Panc1 (cell line): ENCODE data around the gene C19orf25. TPM values are rescaled to one million over a fixed set of nuclear protein-coding genes. Genes with fewer than 3 reads are reported as not detected.
A peak's percentile ranks its signal among the peaks of the same experiment; 100 is the strongest.
"Not testable (repeated sequence)": the region's sequence is repeated elsewhere in the genome, so short reads cannot be mapped to it uniquely, and the experiment has no call there.

ENCODE experiments used
- ATAC-seq: fragments of 200-7000 bp; cut with Tn5 transposase; 2 replicates; pipeline ENCODE4 v1.9.1; 2020; ENCODE audit warnings: mild to moderate bottlenecking, moderate library complexity
- BruUV-seq: library from RNA; stranded (reverse); fragments of 400-500 nt; replicated peaks from 2 replicates; lab custom pipeline; 2021; lab: Mats Ljungman, UMichigan
- CTCF ChIA-PET: fragments of 300-600 bp; sonication (Branson Sonifier 250); formaldehyde crosslinking; loops from one replicate; lab custom pipeline; 2022; ENCODE audit warnings: antibody characterized with exemption; lab: Charles Lee
- POLR2A ChIA-PET: fragments of 300-600 bp; sonication (Branson Sonifier 250); formaldehyde crosslinking; loops from one replicate; lab custom pipeline; 2022; ENCODE audit warnings: antibody characterized with exemption; lab: Charles Lee
- DNase-seq: peaks from one replicate; pipeline ENCODE4 v3.0.0-alpha.2; 2010; ENCODE audit warnings: low read depth, low spot score
- H3K27ac ChIP-seq: 2 replicates; pipeline ENCODE4 v1.5.1; 2011; ENCODE audit warnings: mild to moderate bottlenecking, low read length, inconsistent platforms
- H3K27me3 ChIP-seq: fragments of 200-500 bp; sonication (Bioruptor generic); 2 replicates; pipeline ENCODE4 v1.6.0; 2014; ENCODE audit warnings: low read length, inconsistent platforms; ENCODE audit not compliant: control insufficient read depth, insufficient read depth
- H3K36me3 ChIP-seq: fragments of 200-500 bp; sonication (Bioruptor generic); 2 replicates; pipeline ENCODE4 v1.5.1; 2014; ENCODE audit warnings: inconsistent platforms, mild to moderate bottlenecking, low read length, moderate library complexity; ENCODE audit not compliant: control insufficient read depth, insufficient read depth
- H3K4me1 ChIP-seq: 2 replicates; pipeline ENCODE4 v1.5.1; 2011; ENCODE audit warnings: inconsistent platforms, mild to moderate bottlenecking, low read length, moderate library complexity; ENCODE audit not compliant: control insufficient read depth, insufficient read depth
- H3K4me3 ChIP-seq, 2 experiments: 2 replicates each; pipeline ENCODE4 v1.5.1; 2011 to 2012; ENCODE audit warnings: low read depth in 2 of 2, low read length in 2 of 2, mild to moderate bottlenecking in 2 of 2, inconsistent platforms in 1 of 2, moderate library complexity in 1 of 2
- H3K9me3 ChIP-seq: fragments of 200-500 bp; sonication (Bioruptor generic); 2 replicates; pipeline ENCODE4 v1.5.1; 2014; ENCODE audit warnings: low read depth, mild to moderate bottlenecking, inconsistent platforms, low read length, moderate library complexity; ENCODE audit not compliant: control insufficient read depth, insufficient read depth
- CTCF ChIP-seq: fragments of 450-650 bp; IDR thresholded peaks from 2 replicates; pipeline ENCODE4 v1.5.1; 2017; ENCODE audit warnings: mild to moderate bottlenecking
- POLR2AphosphoS5 ChIP-seq: IDR thresholded peaks from 2 replicates; pipeline ENCODE4 v1.6.1; 2012; ENCODE audit warnings: mild to moderate bottlenecking, low read depth, low read length, moderate library complexity
- REST ChIP-seq, 2 experiments: IDR thresholded peaks; 2 replicates each; pipeline ENCODE4 v1.6.1; 2011 to 2012; ENCODE audit warnings: low read depth in 2 of 2, control low read depth in 1 of 2, low read length in 1 of 2, mild to moderate bottlenecking in 1 of 2, moderate library complexity in 1 of 2; ENCODE audit not compliant: insufficient read depth in 1 of 2
- SIN3A ChIP-seq: IDR thresholded peaks from 2 replicates; pipeline ENCODE4 v1.6.1; 2012; ENCODE audit warnings: low read depth, mild to moderate bottlenecking, low read length, moderate library complexity, borderline replicate concordance; ENCODE audit not compliant: insufficient read depth
- TCF7L2 ChIP-seq: IDR thresholded peaks from 2 replicates; pipeline ENCODE4 v1.6.1; 2011; ENCODE audit warnings: mild to moderate bottlenecking, low read depth, low read length, inconsistent platforms
- in situ Hi-C: cut with HindIII; loops from 2 replicates; pipeline ENCODE4 v1.10.0; 2016; ENCODE audit warnings: low sequenced_read_pairs, low pct_unique_long_range_greater_than_20kb
- intact Hi-C: fragments of 100-400 bp; cut with micrococcal nuclease; formaldehyde crosslinking; loops from one replicate; pipeline ENCODE4 v1.10.0; 2022; ENCODE audit not compliant: unreplicated experiment
- total RNA-seq: library from RNA; stranded (reverse); gene quantifications from one replicate; pipeline ENCODE4 v1.2.1, GENCODE V29; 2021; ENCODE audit not compliant: unreplicated experiment

C19orf25 gene
- total RNA-seq, 1 experiment from 2014 or later: 34.7 TPM

- H3K4me3 ChIP-seq: no peak overlapping the region
- no peak for TF ChIP-seq REST (IDR thresholded peaks at IDR 0.05; ENCODE audit: insufficient read depth in 1 of 2, low read depth in 2 of 2, low read length in 1 of 2)
- TF ChIP-seq CTCF: no peak
- TF ChIP-seq POLR2AphosphoS5: no peak
- no peak for TF ChIP-seq TCF7L2
- TF ChIP-seq SIN3A: no peak
- H3K27ac ChIP-seq: no peak overlapping the region
- DNase-seq (no peak), ATAC-seq (peak; percentile 36; the same call in 1 of the 2 replicates)
- ChIA-PET CTCF (interaction anchor here (0.7 kb wide), 1 partner anchor 20 kb away, joined by 6 read pairs; no protein-coding TSS in a partner anchor), POLR2A (interaction anchor here (0.6 kb wide), 1 partner anchor 158 kb away, joined by 6 read pairs; no protein-coding TSS in a partner anchor)
- no peaks in the 10 kb centered on the region; the same call in 1 of the 2 replicates for H3K27me3 ChIP-seq
- in situ Hi-C loops (no loop called here), intact Hi-C loops (no loop called here)
- no peaks in the 10 kb centered on the region for H3K9me3 ChIP-seq
- BruUV-seq: no TSS peak
- no peaks in the 10 kb centered on the region for H3K36me3 ChIP-seq
- H3K4me1 ChIP-seq: no peaks in the 10 kb centered on the region
Observed at GRCh38 chr19:1521636-1522035, 42.6 kb upstream of the C19orf25 start.

GRCh38 chr19:1520203-1520780 lies 41.3 kb upstream of the C19orf25 start:
- H3K36me3 ChIP-seq: no peaks in the 10 kb centered on the region
- intact Hi-C loops: no loop called here
- H3K27ac ChIP-seq: no peak overlapping the region
- BruUV-seq: no TSS peak
- TF ChIP-seq CTCF: no peak
- TF ChIP-seq SIN3A: no peak
- TF ChIP-seq POLR2AphosphoS5: no peak
- no peak for TF ChIP-seq REST (IDR thresholded peaks at IDR 0.05; ENCODE audit: insufficient read depth in 1 of 2, low read depth in 2 of 2, low read length in 1 of 2)
- TF ChIP-seq TCF7L2: no peak
- no peak for DNase-seq
- no peaks in the 10 kb centered on the region for H3K4me1 ChIP-seq
- ATAC-seq: no peak
- no peak overlapping the region for H3K4me3 ChIP-seq
- no peaks in the 10 kb centered on the region; the same call in 1 of the 2 replicates for H3K27me3 ChIP-seq
- no peaks in the 10 kb centered on the region for H3K9me3 ChIP-seq
- ChIA-PET CTCF (interaction anchor here (0.6 to 1.0 kb wide), 2 partner anchors 15 to 56 kb away, joined by 3 read pairs; no protein-coding TSS in a partner anchor), POLR2A (no interaction called here)
- in situ Hi-C loops: no loop called here

GRCh38 chr19:1519802-1520201 lies 40.8 kb upstream of the C19orf25 start:
- H3K4me3 ChIP-seq, H3K36me3 ChIP-seq, BruUV-seq, in situ Hi-C loops, H3K27ac ChIP-seq, H3K27me3 ChIP-seq, H3K4me1 ChIP-seq, H3K9me3 ChIP-seq, DNase-seq, POLR2A ChIA-PET, intact Hi-C loops, ATAC-seq: not testable (repeated sequence)
- CTCF ChIA-PET: interaction anchor here (1.0 kb wide), 1 partner anchor 56 kb away, joined by 3 read pairs; no protein-coding TSS in a partner anchor
